Heart left ventricle (tissue), 16 donors: ENCODE data around the gene SLC9A7. TPM values are rescaled to one million over a fixed set of nuclear protein-coding genes. Genes with fewer than 3 reads are reported as not detected.
A peak's percentile ranks its signal among the peaks of the same experiment; 100 is the strongest.

Experiments used
- ATAC-seq, 4 donors: fragments of 200-7000 bp; cut with Tn5 transposase; one replicate each; pipeline ENCODE4 v1.9.1; 2020 to 2022; ENCODE audit warnings: moderate library complexity in 4 of 4, mild to moderate bottlenecking in 3 of 4, moderate number of reproducible peaks in 1 of 4
- DNase-seq, 5 donors: peaks; one replicate each; pipeline ENCODE4 v3.0.0-alpha.2; 2020
- H3K27ac ChIP-seq, 12 donors: fragments of 200-600 bp; sonication (generic) in 4 of 12; one replicate each; pipeline versions ENCODE4 v1.5.0 to v1.8.0; 2016 to 2022; ENCODE audit warnings: mild to moderate bottlenecking in 2 of 12
- H3K27me3 ChIP-seq, 9 donors: fragments of 200-600 bp; sonication (generic) in 2 of 9; one replicate each; pipeline versions ENCODE4 v1.5.1 to v1.8.0; 2016 to 2022; ENCODE audit warnings: mild to moderate bottlenecking in 3 of 9
- H3K36me3 ChIP-seq, 9 donors: fragments of 200-600 bp; sonication (generic) in 2 of 9; one replicate each; pipeline versions ENCODE4 v1.5.0 to v1.8.0; 2018 to 2022; ENCODE audit warnings: mild to moderate bottlenecking in 2 of 9
- H3K4me1 ChIP-seq, 12 donors: fragments of 200-600 bp; sonication (generic) in 4 of 12; one replicate each; pipeline versions ENCODE4 v1.5.0 to v1.8.0; 2016 to 2022; ENCODE audit warnings: mild to moderate bottlenecking in 3 of 12
- H3K4me3 ChIP-seq, 12 donors: fragments of 200-600 bp; sonication (generic) in 4 of 12; one replicate each; pipeline versions ENCODE4 v1.5.0 to v1.8.0; 2017 to 2022; ENCODE audit warnings: mild to moderate bottlenecking in 9 of 12, moderate library complexity in 4 of 12
- H3K9me3 ChIP-seq, 12 donors: fragments of 200-600 bp; sonication (generic) in 4 of 12; one replicate each; pipeline versions ENCODE4 v1.5.0 to v1.8.0; 2016 to 2022; ENCODE audit warnings: mild to moderate bottlenecking in 1 of 12
- POLR2A ChIP-seq, 2 donors: fragments of 450-650 bp; IDR thresholded peaks; one replicate each; pipeline ENCODE4 v1.6.1; 2017; ENCODE audit warnings: antibody characterized with exemption in 2 of 2, mild to moderate bottlenecking in 2 of 2, moderate library complexity in 2 of 2
- WGBS, 4 donors: extraction: QIAGEN DNeasy Blood & Tissue Kit in 2 of 4; methylation state at CpG; one replicate each; pipeline versions ENCODE4 v1.1.5 to v1.1.7; 2013 to 2018; 5-methylcytosine and 5-hydroxymethylcytosine counted together
- intact Hi-C, 10 donors: fragments of 100-400 bp; cut with DNase I; formaldehyde crosslinking; loops; one replicate each; pipeline versions ENCODE4 v1.11.1 to v1.14.2; 2022
- polyA plus RNA-seq, 2 donors: library from polyadenylated mRNA; stranded (reverse); fragments of 200-250 nt; gene quantifications; one replicate each; pipeline ENCODE4 v1.2.3, GENCODE V29; 2013
- total RNA-seq, 9 donors: library from RNA; depleted of rRNA in 2 of 9; stranded (reverse); fragments of >200 nt in 2 of 9; fragmentation: NEBNext Ultra II Directional in 3 of 9; extraction: Animal tissue kit (Norgen Biotek cat#: 25700) in 3 of 9; gene quantifications; one replicate each; pipeline versions ENCODE4 v1.1.0 to v1.2.4, GENCODE V29; 2016 to 2023
- TF ChIP-seq, protein P1 (sequence below), 12 donors: fragments of 200-600 bp; sonication (generic) in 4 of 12; IDR thresholded peaks; one replicate each; pipeline versions ENCODE4 v1.5.0 to v1.8.0; 2018 to 2022; ENCODE audit warnings: antibody characterized with exemption in 12 of 12, mild to moderate bottlenecking in 5 of 12
- donor health status: ischemic (EF 13 %, LVEDD 7.1; RV severe dilation, severe dysfunction).
- donor health status: healthy with polysubstance abuse.
- donor health status: DM: no; HTN: yes; CAD: no.
- donor health status: DM: no; HTN: no; CAD: no.
- donor health status: ischemic (EF 25% LVEDD 6.9; RV normal size, moderate dysfunction).
- donor health status: ischemic (EF 25% LVEDD 5.7; RV mildly dilated, moderate dysfunction).
- donor health status: healthy.
- donor health status: DM: yes; HTN: yes; CAD: no.
- donor health status: ischemic (EF 35%, LVEDD 5.7; RV mildly dilated, moderate dysfunction).
- donor health status: nonischemic (EF 11% LVEDD 7.7; RV severe dilation, severe dysfunction).
- donor health status: DM: yes; HTN: yes; CAD: no.
- donor health status: PGD.
- donor health status: ischemic (EF 29% LVEDD 5.4; RV normal size, mild dysfunction).
- donor health status: nonischemic (EF 23%, LVEDD 6.1; RV moderate dilation, normal function).

SLC9A7 gene
- total and polyA plus RNA-seq, 11 donors: 0.46 to 8.6 (median 2.3) TPM

DNA sequence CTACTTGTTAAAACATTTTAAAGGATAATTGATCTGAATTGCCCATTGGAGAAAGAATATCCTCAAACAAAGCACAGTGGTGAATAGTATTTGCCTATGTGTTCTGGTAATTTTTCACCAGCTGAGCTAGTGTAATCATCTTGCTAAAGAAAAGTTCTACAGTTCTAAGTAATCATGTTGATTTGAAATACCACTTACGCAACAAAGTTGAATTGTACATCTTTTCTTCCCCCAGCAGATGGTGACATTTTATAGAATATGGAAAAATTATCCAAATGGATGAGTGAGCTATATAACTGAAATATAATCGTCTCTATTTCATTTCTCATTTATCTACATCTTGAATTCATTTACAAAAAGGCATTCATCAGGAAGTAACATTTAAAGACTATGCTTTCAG, 204.0 kb downstream of the SLC9A7 start:
- Histone ChIP-seq H3K4me3 (no peak overlapping the region), H3K4me1 (no peaks in the 10 kb centered on the region), H3K36me3 (no peaks in the 10 kb centered on the region), H3K27ac (no peak overlapping the region), H3K27me3 (no peaks in the 10 kb centered on the region), H3K9me3 (no peaks in the 10 kb centered on the region)
- ATAC-seq (no peak), DNase-seq (no peak)
- 25 to 49% (median 39%) methylated on average over 2 of the region's 2 CpGs for WGBS, 4 donors
- intact Hi-C loops: loop anchor here in 8 of 10 donors (2.0 to 10.0 kb wide), 7 partner anchors 87 to 242 kb away; no protein-coding TSS in a partner anchor
- TF ChIP-seq, protein P1, sequence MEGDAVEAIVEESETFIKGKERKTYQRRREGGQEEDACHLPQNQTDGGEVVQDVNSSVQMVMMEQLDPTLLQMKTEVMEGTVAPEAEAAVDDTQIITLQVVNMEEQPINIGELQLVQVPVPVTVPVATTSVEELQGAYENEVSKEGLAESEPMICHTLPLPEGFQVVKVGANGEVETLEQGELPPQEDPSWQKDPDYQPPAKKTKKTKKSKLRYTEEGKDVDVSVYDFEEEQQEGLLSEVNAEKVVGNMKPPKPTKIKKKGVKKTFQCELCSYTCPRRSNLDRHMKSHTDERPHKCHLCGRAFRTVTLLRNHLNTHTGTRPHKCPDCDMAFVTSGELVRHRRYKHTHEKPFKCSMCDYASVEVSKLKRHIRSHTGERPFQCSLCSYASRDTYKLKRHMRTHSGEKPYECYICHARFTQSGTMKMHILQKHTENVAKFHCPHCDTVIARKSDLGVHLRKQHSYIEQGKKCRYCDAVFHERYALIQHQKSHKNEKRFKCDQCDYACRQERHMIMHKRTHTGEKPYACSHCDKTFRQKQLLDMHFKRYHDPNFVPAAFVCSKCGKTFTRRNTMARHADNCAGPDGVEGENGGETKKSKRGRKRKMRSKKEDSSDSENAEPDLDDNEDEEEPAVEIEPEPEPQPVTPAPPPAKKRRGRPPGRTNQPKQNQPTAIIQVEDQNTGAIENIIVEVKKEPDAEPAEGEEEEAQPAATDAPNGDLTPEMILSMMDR (IDR thresholded peaks at IDR 0.05): peak in 11 of 12 donors; percentile 6 to 47 (median 34)
- no peak for TF ChIP-seq POLR2A (IDR thresholded peaks at IDR 0.05)

DNA sequence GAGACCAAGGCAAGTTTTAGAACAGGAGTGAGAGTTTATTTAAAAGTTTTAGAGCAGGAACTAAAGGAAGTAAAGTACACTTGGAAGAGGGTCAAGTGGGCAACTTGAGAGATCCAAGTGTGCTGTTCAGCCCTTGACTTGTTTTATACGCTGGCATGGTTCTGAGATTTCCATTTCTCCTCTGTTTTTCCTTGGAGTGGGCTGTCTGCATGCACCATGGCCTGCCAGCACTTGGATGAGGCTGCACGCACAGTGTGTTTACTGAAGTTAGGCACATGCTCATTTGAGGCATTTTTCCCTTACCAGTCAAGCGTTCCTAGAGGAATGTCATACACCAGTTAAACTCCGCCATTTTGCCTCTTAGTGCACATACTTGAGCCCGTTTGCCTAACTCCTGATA, 205.0 kb downstream of the SLC9A7 start:
- Histone ChIP-seq H3K9me3 (no peaks in the 10 kb centered on the region), H3K4me3 (no peak overlapping the region), H3K36me3 (peaks cover 0 to 2% (median 0%) of the 10 kb centered on the region in 9 donors), H3K4me1 (no peaks in the 10 kb centered on the region), H3K27me3 (no peaks in the 10 kb centered on the region), H3K27ac (no peak overlapping the region)
- TF ChIP-seq, protein P1 (IDR thresholded peaks at IDR 0.05): no peak
- no peak for TF ChIP-seq POLR2A (IDR thresholded peaks at IDR 0.05)
- intact Hi-C loops: loop anchor here in 6 of 10 donors (2.0 to 10.0 kb wide), 5 partner anchors 131 to 243 kb away; no protein-coding TSS in a partner anchor
- 81 to 97% (median 92%) methylated on average over 5 of the region's 5 CpGs for WGBS, 4 donors
- DNase-seq (no peak), ATAC-seq (no peak)

DNA sequence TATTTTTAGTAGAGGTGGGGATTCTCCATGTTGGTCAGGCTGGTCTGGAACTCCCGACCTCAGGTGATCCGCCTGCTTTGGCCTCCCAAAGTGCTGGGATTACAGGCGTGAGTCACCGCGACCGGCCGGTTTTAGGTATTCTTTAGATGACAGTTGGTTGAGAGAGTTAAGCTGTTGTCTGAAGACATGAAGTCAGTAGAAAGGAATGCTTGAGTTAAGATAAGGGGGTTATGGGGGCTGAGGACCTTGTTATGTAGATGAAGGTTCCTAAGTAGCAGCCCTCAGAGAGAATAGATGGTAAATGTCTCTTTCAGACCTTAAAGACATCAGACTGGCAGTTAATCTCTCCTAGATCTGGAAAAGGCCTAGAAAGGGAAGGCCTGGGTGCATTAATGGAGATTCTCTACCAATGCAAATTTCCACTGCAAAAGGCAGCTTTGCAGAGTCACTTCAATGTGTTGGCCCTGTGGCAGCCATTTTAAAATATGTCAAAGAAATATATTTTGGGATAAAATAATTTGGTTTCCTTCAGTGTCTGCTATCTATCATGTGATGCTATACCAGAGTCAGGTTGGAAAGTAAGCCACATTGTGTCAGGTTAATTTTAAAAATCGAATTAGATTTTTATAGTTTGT, 207.3 kb downstream of the SLC9A7 start:
- no peak for ATAC-seq

DNA sequence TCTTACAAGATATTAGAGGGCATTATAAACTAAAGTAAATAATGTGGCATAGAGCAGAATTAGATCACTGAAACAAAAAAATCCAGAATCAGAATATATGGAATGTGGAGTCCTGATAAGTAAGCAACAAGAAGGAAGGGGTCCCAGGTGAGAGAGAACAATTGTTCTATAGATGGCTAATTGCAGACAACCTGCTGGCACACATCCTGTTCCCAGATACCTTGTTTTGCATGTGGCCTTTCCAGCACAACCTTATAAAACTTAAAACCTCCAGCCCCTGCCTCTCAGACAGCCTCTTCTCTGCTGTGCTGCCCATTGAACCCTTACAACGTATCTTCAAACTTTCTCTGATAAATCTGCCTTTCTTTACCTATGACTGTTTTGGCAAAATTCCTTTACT, 209.0 kb downstream of the SLC9A7 start:
- no peak overlapping the region for H3K4me3 ChIP-seq
- whole genome bisulfite sequencing, 4 donors: 66 to 91% (median 90%) methylated on average over 1 of the region's 1 CpG
- no peaks in the 10 kb centered on the region for H3K9me3 ChIP-seq
- TF ChIP-seq, protein P1 (IDR thresholded peaks at IDR 0.05): no peak
- TF ChIP-seq POLR2A (IDR thresholded peaks at IDR 0.05): no peak
- H3K36me3 ChIP-seq: peaks cover 0 to 13% (median 0%) of the 10 kb centered on the region in 9 donors
- no peak overlapping the region for H3K27ac ChIP-seq
- ATAC-seq (no peak), DNase-seq (no peak)
- H3K4me1 ChIP-seq: peaks cover 0 to 16% (median 7%) of the 10 kb centered on the region in 12 donors
- no peaks in the 10 kb centered on the region for H3K27me3 ChIP-seq
- intact Hi-C loops: loop anchor here in 6 of 10 donors (5.0 to 10.0 kb wide), 4 partner anchors 103 to 245 kb away; no protein-coding TSS in a partner anchor

More for the DNA sequence above, 207.3 kb downstream of the SLC9A7 start:
- intact Hi-C loops: loop anchor here in 4 of 10 donors (2.0 to 10.0 kb wide), 4 partner anchors 133 to 243 kb away; no protein-coding TSS in a partner anchor
- DNase-seq: no peak
- Histone ChIP-seq H3K9me3 (no peaks in the 10 kb centered on the region), H3K4me3 (no peak overlapping the region), H3K4me1 (peaks cover 0 to 9% (median 3%) of the 10 kb centered on the region in 12 donors), H3K27ac (no peak overlapping the region), H3K36me3 (peaks cover 0 to 13% (median 0%) of the 10 kb centered on the region in 9 donors), H3K27me3 (no peaks in the 10 kb centered on the region)
- 65 to 77% (median 67%) methylated on average over 8 of the region's 8 CpGs for WGBS, 4 donors
- no peak for TF ChIP-seq POLR2A (IDR thresholded peaks at IDR 0.05)
- TF ChIP-seq, protein P1 (IDR thresholded peaks at IDR 0.05): no peak

Other genes with a start within 250 kb of the SLC9A7 start
- 1 to 10 TPM in 8 of 9 donors, under 1 TPM in 1; 0.81 to 5.6 (median 3.8) TPM for gene ZNF674, start 213.7 kb downstream of the SLC9A7 start, total RNA-seq
- gene ZNF674, start 213.7 kb downstream of the SLC9A7 start, polyA plus RNA-seq: 1 to 10 TPM; 1.0 to 2.0 TPM
- gene CHST7, start 185.4 kb downstream of the SLC9A7 start, total RNA-seq: 10 to 100 TPM in 5 of 9 donors, 1 to 10 TPM in 4; 5.0 to 41.8 (median 15.0) TPM
- 10 to 100 TPM in 1 of 2 donors, 1 to 10 TPM in 1; 3.6 to 31.7 TPM for gene CHST7, start 185.4 kb downstream of the SLC9A7 start, polyA plus RNA-seq
- gene RP2, start 77.9 kb upstream of the SLC9A7 start, total RNA-seq: 1 to 10 TPM; 2.4 to 9.0 (median 3.6) TPM
- gene RP2, start 77.9 kb upstream of the SLC9A7 start, polyA plus RNA-seq: 1 to 10 TPM; 1.8 to 4.5 TPM
- gene JADE3, start 153.3 kb upstream of the SLC9A7 start, total RNA-seq: 10 to 100 TPM in 1 of 9 donors, 1 to 10 TPM in 8; 4.6 to 11.2 (median 6.1) TPM
- gene JADE3, start 153.3 kb upstream of the SLC9A7 start, polyA plus RNA-seq: 1 to 10 TPM; 1.4 to 3.1 TPM